Activated CD4-positive, alpha-beta memory T cell treated with anti-CD3 and anti-CD28 coated beads, Interleukin-2, amount 10 ng/mL, durations not matched to agents 7 days and 5 days (primary cell): ENCODE measurements around the gene BCAS3. TPM values are rescaled to one million over a fixed set of nuclear protein-coding genes. Genes with fewer than 3 reads are reported as not detected.

Experiments
- CTCF ChIA-PET: fragments of 350-600 bp; sonication (Branson Sonifier 250); formaldehyde crosslinking; loops from one replicate; lab custom pipeline; 2021; ENCODE audit warnings: antibody characterized with exemption, inconsistent platforms; lab: Charles Lee
- POLR2A ChIA-PET: fragments of 350-600 bp; sonication (Branson Sonifier 250); formaldehyde crosslinking; loops from one replicate; lab custom pipeline; 2021; ENCODE audit warnings: antibody characterized with exemption; lab: Charles Lee
- DNase-seq: peaks from one replicate; pipeline ENCODE4 v3.0.0-alpha.2; 2020
- H3K27ac Mint-ChIP-seq: one replicate; pipeline ENCODE4 v1.8.0; 2021; ENCODE audit warnings: mild to moderate bottlenecking, mixed read lengths
- H3K27me3 Mint-ChIP-seq: one replicate; pipeline ENCODE4 v1.8.0; 2021; ENCODE audit warnings: mixed read lengths
- H3K36me3 Mint-ChIP-seq: one replicate; pipeline ENCODE4 v1.8.0; 2021; ENCODE audit warnings: low read depth, mixed read lengths
- H3K4me1 Mint-ChIP-seq: one replicate; pipeline ENCODE4 v1.8.0; 2021; ENCODE audit warnings: mixed read lengths
- H3K4me3 Mint-ChIP-seq: one replicate; pipeline ENCODE4 v1.8.0; 2021; ENCODE audit warnings: mild to moderate bottlenecking, mixed read lengths
- H3K9me3 Mint-ChIP-seq: one replicate; pipeline ENCODE4 v1.8.0; 2021; ENCODE audit warnings: mixed read lengths
- total RNA-seq, 2 experiments: library from RNA; stranded (reverse); gene quantifications; one replicate each; pipeline ENCODE4 v1.2.3, GENCODE V29; 2021

Gene BCAS3
- total RNA-seq, 2 experiments from 2014 or later, result 16.2 to 19.8 TPM

GRCh38 chr17:61322325-61323002, 644.8 kb downstream of the BCAS3 start:
- H3K27me3 Mint-ChIP-seq, result peaks cover 2% of the 10 kb centered on the region

GRCh38 chr17:61323003-61323908, 645.6 kb downstream of the BCAS3 start:
- DNase-seq, result no peak
- Mint-ChIP-seq H3K27me3 (peaks cover 2% of the 10 kb centered on the region), H3K27ac (no peak overlapping the region), H3K9me3 (no peaks in the 10 kb centered on the region), H3K36me3 (no peaks in the 10 kb centered on the region), H3K4me1 (no peaks in the 10 kb centered on the region), H3K4me3 (no peak overlapping the region)
- ChIA-PET CTCF (interaction anchor here (1.2 kb wide), 1 partner anchor 9 kb away, joined by 4 read pairs; no protein-coding TSS in a partner anchor), POLR2A (no interaction called here)

More at GRCh38 chr17:61322325-61323002, 644.8 kb downstream of the BCAS3 start:
- Mint-ChIP-seq H3K4me1 (no peaks in the 10 kb centered on the region), H3K36me3 (no peaks in the 10 kb centered on the region), H3K4me3 (no peak overlapping the region), H3K9me3 (no peaks in the 10 kb centered on the region), H3K27ac (no peak overlapping the region)
- no peak for DNase-seq
- ChIA-PET POLR2A (no interaction called here), CTCF (interaction anchor here (1.2 kb wide), 1 partner anchor 8 kb away, joined by 4 read pairs; no protein-coding TSS in a partner anchor)

GRCh38 chr17:61323909-61324868, 646.5 kb downstream of the BCAS3 start:
- Mint-ChIP-seq H3K27ac (no peak overlapping the region), H3K27me3 (peaks cover 2% of the 10 kb centered on the region), H3K36me3 (no peaks in the 10 kb centered on the region), H3K4me3 (no peak overlapping the region), H3K4me1 (no peaks in the 10 kb centered on the region), H3K9me3 (no peaks in the 10 kb centered on the region)
- CTCF ChIA-PET, result no interaction called here
- POLR2A ChIA-PET, result no interaction called here
- no peak for DNase-seq

- Mint-ChIP-seq H3K4me3 (no peak overlapping the region), H3K27me3 (peaks cover 2% of the 10 kb centered on the region), H3K36me3 (no peaks in the 10 kb centered on the region), H3K4me1 (no peaks in the 10 kb centered on the region), H3K9me3 (no peaks in the 10 kb centered on the region), H3K27ac (no peak overlapping the region)
- no peak for DNase-seq
- ChIA-PET POLR2A (no interaction called here), CTCF (no interaction called here)
Observed at GRCh38 chr17:61324950-61325349, 647.3 kb downstream of the BCAS3 start.

- DNase-seq, result no peak
- peaks cover 2% of the 10 kb centered on the region for H3K27me3 Mint-ChIP-seq
- H3K9me3 Mint-ChIP-seq, result no peaks in the 10 kb centered on the region
- no peaks in the 10 kb centered on the region for H3K36me3 Mint-ChIP-seq
- CTCF ChIA-PET, result interaction anchor here (0.9 kb wide), 1 partner anchor 35 kb away, joined by 4 read pairs; no protein-coding TSS in a partner anchor
- POLR2A ChIA-PET, result no interaction called here
- H3K4me1 Mint-ChIP-seq, result no peaks in the 10 kb centered on the region
- no peak overlapping the region for H3K4me3 Mint-ChIP-seq
- no peak overlapping the region for H3K27ac Mint-ChIP-seq
Observed at GRCh38 chr17:61325382-61326073, 647.9 kb downstream of the BCAS3 start.

- H3K27ac Mint-ChIP-seq, result no peak overlapping the region
- CTCF ChIA-PET, result interaction anchor here (0.9 kb wide), 1 partner anchor 36 kb away, joined by 4 read pairs; no protein-coding TSS in a partner anchor
- H3K4me1 Mint-ChIP-seq, result no peaks in the 10 kb centered on the region
- peaks cover 2% of the 10 kb centered on the region for H3K27me3 Mint-ChIP-seq
- POLR2A ChIA-PET, result no interaction called here
- no peak overlapping the region for H3K4me3 Mint-ChIP-seq
- no peak for DNase-seq
- H3K36me3 Mint-ChIP-seq, result no peaks in the 10 kb centered on the region
- no peaks in the 10 kb centered on the region for H3K9me3 Mint-ChIP-seq
Observed at GRCh38 chr17:61326330-61326729, 648.7 kb downstream of the BCAS3 start.

- H3K27ac Mint-ChIP-seq, result no peak overlapping the region
- H3K9me3 Mint-ChIP-seq, result no peaks in the 10 kb centered on the region
- POLR2A ChIA-PET, result no interaction called here
Observed at GRCh38 chr17:61328351-61328750, 650.7 kb downstream of the BCAS3 start.

GRCh38 chr17:61330174-61331150, 652.8 kb downstream of the BCAS3 start:
- DNase-seq, result no peak
- no peaks in the 10 kb centered on the region for H3K9me3 Mint-ChIP-seq
- ChIA-PET CTCF (no interaction called here), POLR2A (no interaction called here)
- no peaks in the 10 kb centered on the region for H3K4me1 Mint-ChIP-seq
- H3K36me3 Mint-ChIP-seq, result no peaks in the 10 kb centered on the region
- H3K4me3 Mint-ChIP-seq, result no peak overlapping the region
- no peaks in the 10 kb centered on the region for H3K27me3 Mint-ChIP-seq
- H3K27ac Mint-ChIP-seq, result no peak overlapping the region

More at GRCh38 chr17:61328351-61328750, 650.7 kb downstream of the BCAS3 start:
- no peaks in the 10 kb centered on the region for H3K4me1 Mint-ChIP-seq
- CTCF ChIA-PET, result interaction anchor here (0.6 kb wide), 1 partner anchor 1242 kb away, joined by 4 read pairs; no protein-coding TSS in a partner anchor
- H3K4me3 Mint-ChIP-seq, result no peak overlapping the region
- no peaks in the 10 kb centered on the region for H3K36me3 Mint-ChIP-seq
- no peak for DNase-seq
- no peaks in the 10 kb centered on the region for H3K27me3 Mint-ChIP-seq

GRCh38 chr17:61331178-61331577, 653.5 kb downstream of the BCAS3 start:
- no peaks in the 10 kb centered on the region for H3K36me3 Mint-ChIP-seq
- H3K27ac Mint-ChIP-seq, result no peak overlapping the region
- no peak for DNase-seq
- POLR2A ChIA-PET, result no interaction called here
- no peak overlapping the region for H3K4me3 Mint-ChIP-seq
- CTCF ChIA-PET, result no interaction called here
- H3K9me3 Mint-ChIP-seq, result no peaks in the 10 kb centered on the region
- H3K27me3 Mint-ChIP-seq, result no peaks in the 10 kb centered on the region
- no peaks in the 10 kb centered on the region for H3K4me1 Mint-ChIP-seq

GRCh38 chr17:61331886-61332285, 654.2 kb downstream of the BCAS3 start:
- H3K36me3 Mint-ChIP-seq, result no peaks in the 10 kb centered on the region
- ChIA-PET CTCF (no interaction called here), POLR2A (no interaction called here)

GRCh38 chr17:61333136-61333535, 655.5 kb downstream of the BCAS3 start:
- Mint-ChIP-seq H3K27me3 (no peaks in the 10 kb centered on the region), H3K4me1 (no peaks in the 10 kb centered on the region), H3K27ac (no peak overlapping the region), H3K36me3 (no peaks in the 10 kb centered on the region), H3K4me3 (no peak overlapping the region), H3K9me3 (no peaks in the 10 kb centered on the region)
- POLR2A ChIA-PET, result no interaction called here
- DNase-seq, result no peak
- CTCF ChIA-PET, result interaction anchor here (0.8 kb wide), 1 partner anchor 46 kb away, joined by 4 read pairs; no protein-coding TSS in a partner anchor

More at GRCh38 chr17:61331886-61332285, 654.2 kb downstream of the BCAS3 start:
- no peak for DNase-seq
- Mint-ChIP-seq H3K27me3 (no peaks in the 10 kb centered on the region), H3K27ac (no peak overlapping the region), H3K9me3 (no peaks in the 10 kb centered on the region), H3K4me1 (no peaks in the 10 kb centered on the region), H3K4me3 (no peak overlapping the region)
